K562 (cell line): ENCODE results near the gene THAP5. TPM values are rescaled to one million over a fixed set of nuclear protein-coding genes. Genes with fewer than 3 reads are reported as not detected.

Experiments
- EHMT2 ChIP-seq: fragments of 450-650 bp; IDR thresholded peaks from 2 replicates; pipeline ENCODE4 v1.6.1; 2018; ENCODE audit warnings: antibody characterized with exemption
- EP400 ChIP-seq: fragments of 450-650 bp; IDR thresholded peaks from 2 replicates; pipeline ENCODE4 v1.6.1; 2017; ENCODE audit warnings: antibody characterized with exemption, mild to moderate bottlenecking, moderate library complexity
- GABPB2 ChIP-seq: fragments of 250-450 bp; sonication (Bioruptor Pico); conservative IDR thresholded peaks from 2 replicates; pipeline ENCODE4 v1.5.1; 2021; ENCODE audit warnings: mild to moderate bottlenecking
- GATA2 ChIP-seq: sonication (generic); formaldehyde crosslinking; IDR thresholded peaks from 2 replicates; pipeline ENCODE4 v1.4.0; 2020; ENCODE audit warnings: mild to moderate bottlenecking, missing genetic modification reagents
- HEY1 ChIP-seq: fragments of 250-450 bp; sonication (Bioruptor Pico); IDR thresholded peaks from 2 replicates; pipeline ENCODE4 v1.5.0; 2020; ENCODE audit warnings: mild to moderate bottlenecking, moderate library complexity, borderline replicate concordance
- MYBL2 ChIP-seq, 2 experiments: fragments of 450-650 bp in 1 of 2; sonication (generic) in 1 of 2; formaldehyde crosslinking in 1 of 2; IDR thresholded peaks; 2 replicates each; pipeline versions ENCODE4 v1.6.1 to v1.8.1; 2017 to 2022; ENCODE audit warnings: borderline replicate concordance in 1 of 2, inconsistent platforms in 1 of 2, low read depth in 1 of 2, mild to moderate bottlenecking in 1 of 2, missing genetic modification reagents in 1 of 2, moderate library complexity in 1 of 2
- TEAD4 ChIP-seq, 2 experiments: sonication (generic) in 1 of 2; formaldehyde crosslinking in 1 of 2; IDR thresholded peaks; 2 replicates each; pipeline versions ENCODE4 v1.6.1 to v1.8.0; 2012 to 2022; ENCODE audit warnings: borderline replicate concordance in 1 of 2, inconsistent platforms in 1 of 2, low read length in 1 of 2, mild to moderate bottlenecking in 1 of 2, missing genetic modification reagents in 1 of 2
- ZBTB11 ChIP-seq, 3 experiments: fragments of 200-800 bp in 1 of 3; fragments of 250-450 bp in 1 of 3; fragments of 450-650 bp in 1 of 3; sonication (Bioruptor Pico) in 1 of 3; sonication (Bioruptor generic) in 1 of 3; formaldehyde crosslinking in 1 of 3; IDR thresholded peaks; 2 replicates each; pipeline versions ENCODE4 v1.6.1 to v1.8.0; 2016 to 2022; ENCODE audit warnings: mild to moderate bottlenecking in 2 of 3, missing genetic modification characterization in 2 of 3, missing compliant biosample characterization in 1 of 3, moderate library complexity in 1 of 3
- ZNF766 ChIP-seq: fragments of 200-800 bp; sonication (Bioruptor generic); conservative IDR thresholded peaks from 2 replicates; pipeline ENCODE4 v1.6.1; 2016; ENCODE audit warnings: missing genetic modification characterization, missing compliant biosample characterization
- polyA plus RNA-seq, 8 experiments: library from polyadenylated mRNA; depleted of rRNA in 4 of 8; stranded (reverse) in 5 of 8; unstranded in 3 of 8; fragments of >200 nt; fragmentation: Nextera tagmentation in 2 of 8; fragmentation: Illumina TruSeq in 1 of 8; extraction: Ambion mirVana in 2 of 8; extraction: Trizol in 1 of 8; gene quantifications; 2 replicates each; pipeline versions ENCODE4 v1.2.1 to v1.2.3, GENCODE V29; 2011 to 2014; ENCODE audit warnings: inconsistent platforms in 1 of 8, missing spikeins in 1 of 8
- total RNA-seq, 7 experiments: library from RNA; depleted of rRNA in 6 of 7; stranded (reverse); fragments of >200 nt in 6 of 7; fragmentation: Illumina TruSeq in 2 of 7; extraction: Trizol in 2 of 7; gene quantifications; 2 replicates each; pipeline versions ENCODE4 v1.2.1 to v1.2.3, GENCODE V29; 2011 to 2021; ENCODE audit warnings: low replicate concordance in 1 of 7
- TF ChIP-seq, protein P1 (sequence below): IDR thresholded peaks from 2 replicates; pipeline ENCODE4 v1.6.1; 2014; ENCODE audit warnings: antibody characterized with exemption
- TF ChIP-seq, protein P2 (sequence below): fragments of 450-650 bp; IDR thresholded peaks from 2 replicates; pipeline ENCODE4 v1.6.1; 2016; ENCODE audit warnings: mild to moderate bottlenecking
- TF ChIP-seq, protein P3 (sequence below): IDR thresholded peaks from 2 replicates; pipeline ENCODE4 v1.6.1; 2011; ENCODE audit warnings: borderline replicate concordance, low read depth, mild to moderate bottlenecking, moderate library complexity, low read length; ENCODE audit not compliant: insufficient read depth, poor library complexity, severe bottlenecking
- TF ChIP-seq, protein P4 (sequence below): fragments of 150-350 bp; conservative IDR thresholded peaks from 2 replicates; pipeline ENCODE4 v1.6.1; 2014; ENCODE audit warnings: low read length

Gene THAP5
- total and polyA plus RNA-seq, 9 of the 15 experiments (the other 6 are each of a cell fraction or from before 2014, with no cell fraction given), result 16.5 to 58.1 (median 28.2) TPM

- TF ChIP-seq, protein P1, sequence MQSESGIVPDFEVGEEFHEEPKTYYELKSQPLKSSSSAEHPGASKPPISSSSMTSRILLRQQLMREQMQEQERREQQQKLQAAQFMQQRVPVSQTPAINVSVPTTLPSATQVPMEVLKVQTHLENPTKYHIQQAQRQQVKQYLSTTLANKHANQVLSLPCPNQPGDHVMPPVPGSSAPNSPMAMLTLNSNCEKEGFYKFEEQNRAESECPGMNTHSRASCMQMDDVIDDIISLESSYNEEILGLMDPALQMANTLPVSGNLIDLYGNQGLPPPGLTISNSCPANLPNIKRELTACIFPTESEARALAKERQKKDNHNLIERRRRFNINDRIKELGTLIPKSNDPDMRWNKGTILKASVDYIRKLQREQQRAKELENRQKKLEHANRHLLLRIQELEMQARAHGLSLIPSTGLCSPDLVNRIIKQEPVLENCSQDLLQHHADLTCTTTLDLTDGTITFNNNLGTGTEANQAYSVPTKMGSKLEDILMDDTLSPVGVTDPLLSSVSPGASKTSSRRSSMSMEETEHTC, result no peak
- TF ChIP-seq EHMT2, result 0 out of 2 replicates have a peak, but pooled peaks have one; percentile 20
- TF ChIP-seq ZNF766 (CRISPR knock-in tag), result peak; percentile 98
- peak; percentile 53; the same call in 1 of the 2 replicates for TF ChIP-seq TEAD4 (IDR thresholded peaks at IDR 0.05; ENCODE audit: low read length)
- no peak for TF ChIP-seq TEAD4 (CRISPR knock-in tag; IDR thresholded peaks at IDR 0.05; ENCODE audit: borderline replicate concordance)
- no peak for TF ChIP-seq HEY1 (CRISPR knock-in tag)
- TF ChIP-seq, protein P2, sequence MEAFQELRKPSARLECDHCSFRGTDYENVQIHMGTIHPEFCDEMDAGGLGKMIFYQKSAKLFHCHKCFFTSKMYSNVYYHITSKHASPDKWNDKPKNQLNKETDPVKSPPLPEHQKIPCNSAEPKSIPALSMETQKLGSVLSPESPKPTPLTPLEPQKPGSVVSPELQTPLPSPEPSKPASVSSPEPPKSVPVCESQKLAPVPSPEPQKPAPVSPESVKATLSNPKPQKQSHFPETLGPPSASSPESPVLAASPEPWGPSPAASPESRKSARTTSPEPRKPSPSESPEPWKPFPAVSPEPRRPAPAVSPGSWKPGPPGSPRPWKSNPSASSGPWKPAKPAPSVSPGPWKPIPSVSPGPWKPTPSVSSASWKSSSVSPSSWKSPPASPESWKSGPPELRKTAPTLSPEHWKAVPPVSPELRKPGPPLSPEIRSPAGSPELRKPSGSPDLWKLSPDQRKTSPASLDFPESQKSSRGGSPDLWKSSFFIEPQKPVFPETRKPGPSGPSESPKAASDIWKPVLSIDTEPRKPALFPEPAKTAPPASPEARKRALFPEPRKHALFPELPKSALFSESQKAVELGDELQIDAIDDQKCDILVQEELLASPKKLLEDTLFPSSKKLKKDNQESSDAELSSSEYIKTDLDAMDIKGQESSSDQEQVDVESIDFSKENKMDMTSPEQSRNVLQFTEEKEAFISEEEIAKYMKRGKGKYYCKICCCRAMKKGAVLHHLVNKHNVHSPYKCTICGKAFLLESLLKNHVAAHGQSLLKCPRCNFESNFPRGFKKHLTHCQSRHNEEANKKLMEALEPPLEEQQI, result peak; percentile 50
- peak; percentile 45; the same call in 1 of the 2 replicates for TF ChIP-seq MYBL2 (IDR thresholded peaks at IDR 0.05; ENCODE audit: low read depth)
- no peak for TF ChIP-seq MYBL2 (CRISPR knock-in tag; IDR thresholded peaks at IDR 0.05; ENCODE audit: borderline replicate concordance)
- TF ChIP-seq, protein P3, sequence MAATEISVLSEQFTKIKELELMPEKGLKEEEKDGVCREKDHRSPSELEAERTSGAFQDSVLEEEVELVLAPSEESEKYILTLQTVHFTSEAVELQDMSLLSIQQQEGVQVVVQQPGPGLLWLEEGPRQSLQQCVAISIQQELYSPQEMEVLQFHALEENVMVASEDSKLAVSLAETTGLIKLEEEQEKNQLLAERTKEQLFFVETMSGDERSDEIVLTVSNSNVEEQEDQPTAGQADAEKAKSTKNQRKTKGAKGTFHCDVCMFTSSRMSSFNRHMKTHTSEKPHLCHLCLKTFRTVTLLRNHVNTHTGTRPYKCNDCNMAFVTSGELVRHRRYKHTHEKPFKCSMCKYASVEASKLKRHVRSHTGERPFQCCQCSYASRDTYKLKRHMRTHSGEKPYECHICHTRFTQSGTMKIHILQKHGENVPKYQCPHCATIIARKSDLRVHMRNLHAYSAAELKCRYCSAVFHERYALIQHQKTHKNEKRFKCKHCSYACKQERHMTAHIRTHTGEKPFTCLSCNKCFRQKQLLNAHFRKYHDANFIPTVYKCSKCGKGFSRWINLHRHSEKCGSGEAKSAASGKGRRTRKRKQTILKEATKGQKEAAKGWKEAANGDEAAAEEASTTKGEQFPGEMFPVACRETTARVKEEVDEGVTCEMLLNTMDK, result no peak
- TF ChIP-seq EP400, result 0 out of 2 replicates have a peak, but pooled peaks have one; percentile 30
- TF ChIP-seq ZBTB11 (CRISPR knock-in tag; IDR thresholded peaks at IDR 0.05), result peak in 1 of 3 experiments; percentile 25; a peak in 1 of 6 replicates
- TF ChIP-seq, protein P4, sequence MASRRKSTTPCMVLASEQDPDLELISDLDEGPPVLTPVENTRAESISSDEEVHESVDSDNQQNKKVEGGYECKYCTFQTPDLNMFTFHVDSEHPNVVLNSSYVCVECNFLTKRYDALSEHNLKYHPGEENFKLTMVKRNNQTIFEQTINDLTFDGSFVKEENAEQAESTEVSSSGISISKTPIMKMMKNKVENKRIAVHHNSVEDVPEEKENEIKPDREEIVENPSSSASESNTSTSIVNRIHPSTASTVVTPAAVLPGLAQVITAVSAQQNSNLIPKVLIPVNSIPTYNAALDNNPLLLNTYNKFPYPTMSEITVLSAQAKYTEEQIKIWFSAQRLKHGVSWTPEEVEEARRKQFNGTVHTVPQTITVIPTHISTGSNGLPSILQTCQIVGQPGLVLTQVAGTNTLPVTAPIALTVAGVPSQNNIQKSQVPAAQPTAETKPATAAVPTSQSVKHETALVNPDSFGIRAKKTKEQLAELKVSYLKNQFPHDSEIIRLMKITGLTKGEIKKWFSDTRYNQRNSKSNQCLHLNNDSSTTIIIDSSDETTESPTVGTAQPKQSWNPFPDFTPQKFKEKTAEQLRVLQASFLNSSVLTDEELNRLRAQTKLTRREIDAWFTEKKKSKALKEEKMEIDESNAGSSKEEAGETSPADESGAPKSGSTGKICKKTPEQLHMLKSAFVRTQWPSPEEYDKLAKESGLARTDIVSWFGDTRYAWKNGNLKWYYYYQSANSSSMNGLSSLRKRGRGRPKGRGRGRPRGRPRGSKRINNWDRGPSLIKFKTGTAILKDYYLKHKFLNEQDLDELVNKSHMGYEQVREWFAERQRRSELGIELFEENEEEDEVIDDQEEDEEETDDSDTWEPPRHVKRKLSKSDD, result no peak
- TF ChIP-seq GATA2 (CRISPR knock-in tag), result peak; percentile 15; the same call in 1 of the 2 replicates
- TF ChIP-seq GABPB2 (CRISPR knock-in tag), result no peak
Observed at GRCh38 chr7:108535257-108535656, 34.2 kb downstream of the THAP5 start (continued).
